ENCODE results near the gene CHST11.

- TF ChIP-seq ZNF169 (tag by site-specific recombination; IDR thresholded peaks at IDR 0.05) (no peak), TCF7L2 (IDR thresholded peaks at IDR 0.05; ENCODE audit: borderline replicate concordance, low read depth, low read length) (no peak), REST (tag by site-specific recombination; IDR thresholded peaks at IDR 0.05) (no peak), ZNF596 (tag by site-specific recombination; IDR thresholded peaks at IDR 0.05) (no peak), ZNF292 (tag by site-specific recombination; IDR thresholded peaks at IDR 0.05; ENCODE audit: borderline replicate concordance, low read depth) (no peak)
These were observed 25.4 kb downstream of the CHST11 start for GRCh38 chr12:104482113-104482512.

Data from HEK293 (cell line).